ENCODE results near the gene MAN2B2. TPM values are rescaled to one million over a fixed set of nuclear protein-coding genes. Genes with fewer than 3 reads are reported as not detected.
"Not testable (repeated sequence)": the region's sequence is repeated elsewhere in the genome, so short reads cannot be mapped to it uniquely, and the experiment has no call there.

The MAN2B2 gene
- polyA plus RNA-seq, 4 donors = 17.3 to 19.2 (median 18.7) TPM

DNA sequence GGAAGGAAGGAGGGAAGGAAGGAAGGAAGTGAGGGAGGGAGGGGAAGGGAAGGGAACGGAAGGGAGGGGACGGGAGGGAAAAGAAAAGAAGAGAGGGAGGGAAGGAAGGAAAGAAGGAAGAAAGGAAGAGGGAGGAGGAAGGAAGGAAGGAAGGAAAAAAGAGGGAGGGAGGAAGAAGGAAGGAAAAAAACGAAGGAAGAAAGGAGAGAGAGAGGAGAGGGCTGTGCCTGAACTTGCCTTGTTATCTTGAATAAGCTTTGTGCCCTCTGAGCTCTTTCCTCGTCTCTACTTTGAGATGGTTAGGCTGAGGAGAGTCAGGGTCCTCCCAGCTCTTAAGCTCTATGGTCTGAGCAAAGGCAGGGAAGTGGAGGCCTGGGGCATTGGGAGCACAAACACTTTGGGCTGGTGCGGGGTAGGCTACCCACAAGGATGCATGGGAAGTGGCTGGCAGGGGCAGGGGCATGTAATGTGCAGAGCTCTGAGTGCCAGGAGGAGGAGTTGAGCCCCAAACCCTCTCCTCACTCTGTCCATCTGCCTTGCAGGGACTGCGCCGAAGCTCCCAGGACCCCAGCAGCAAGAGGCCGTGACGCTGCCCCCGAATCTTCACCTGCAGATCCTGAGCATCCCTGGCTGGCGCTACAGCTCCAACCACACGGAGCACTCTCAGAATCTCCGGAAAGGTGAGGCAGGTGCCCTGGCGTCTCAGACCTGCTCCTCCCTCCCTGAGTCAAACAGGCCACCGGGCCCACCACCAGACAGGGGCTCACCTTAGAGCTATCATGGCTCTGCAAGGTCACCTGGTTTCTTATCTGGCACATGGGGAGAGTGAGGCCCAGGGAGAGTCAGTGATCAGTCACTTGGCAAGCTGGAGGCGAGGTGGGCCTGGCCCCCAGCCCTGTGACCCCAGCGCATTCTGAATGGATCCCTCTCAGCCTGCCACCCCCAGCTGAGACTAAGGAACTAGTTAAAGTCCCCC is 39.0 kb downstream of the MAN2B2 start:
- no peak for DNase-seq (ENCODE audit: low read depth in 4 of 4, low spot score in 3 of 4)

- no peak for DNase-seq (ENCODE audit: low read depth in 4 of 4, low spot score in 3 of 4)
Measured at GRCh38 chr4:6614701-6615230, 39.8 kb downstream of the MAN2B2 start.

- no peak for DNase-seq (ENCODE audit: low read depth in 4 of 4, low spot score in 3 of 4)
Measured at GRCh38 chr4:6616087-6616995, 41.4 kb downstream of the MAN2B2 start.

DNA sequence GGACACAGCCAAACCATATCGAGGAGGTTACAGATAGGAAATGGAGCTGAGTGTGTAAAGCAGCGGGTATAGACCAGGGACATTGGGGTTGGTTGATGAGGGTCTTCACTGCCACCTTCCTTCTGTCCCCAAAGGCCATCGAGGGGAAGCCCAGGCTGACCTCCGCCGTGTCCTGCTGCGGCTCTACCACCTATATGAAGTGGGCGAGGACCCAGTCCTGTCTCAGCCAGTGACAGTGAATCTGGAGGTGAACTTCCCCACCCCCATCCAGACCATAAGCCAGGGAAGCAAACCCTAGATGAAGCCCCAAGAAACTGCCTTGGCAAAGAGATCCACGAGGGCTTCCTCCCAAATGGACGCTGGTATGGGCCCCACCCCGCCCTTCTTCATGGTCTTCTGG is 42.3 kb downstream of the MAN2B2 start:
- DNase-seq (ENCODE audit: low read depth in 4 of 4, low spot score in 3 of 4) = no peak

DNA sequence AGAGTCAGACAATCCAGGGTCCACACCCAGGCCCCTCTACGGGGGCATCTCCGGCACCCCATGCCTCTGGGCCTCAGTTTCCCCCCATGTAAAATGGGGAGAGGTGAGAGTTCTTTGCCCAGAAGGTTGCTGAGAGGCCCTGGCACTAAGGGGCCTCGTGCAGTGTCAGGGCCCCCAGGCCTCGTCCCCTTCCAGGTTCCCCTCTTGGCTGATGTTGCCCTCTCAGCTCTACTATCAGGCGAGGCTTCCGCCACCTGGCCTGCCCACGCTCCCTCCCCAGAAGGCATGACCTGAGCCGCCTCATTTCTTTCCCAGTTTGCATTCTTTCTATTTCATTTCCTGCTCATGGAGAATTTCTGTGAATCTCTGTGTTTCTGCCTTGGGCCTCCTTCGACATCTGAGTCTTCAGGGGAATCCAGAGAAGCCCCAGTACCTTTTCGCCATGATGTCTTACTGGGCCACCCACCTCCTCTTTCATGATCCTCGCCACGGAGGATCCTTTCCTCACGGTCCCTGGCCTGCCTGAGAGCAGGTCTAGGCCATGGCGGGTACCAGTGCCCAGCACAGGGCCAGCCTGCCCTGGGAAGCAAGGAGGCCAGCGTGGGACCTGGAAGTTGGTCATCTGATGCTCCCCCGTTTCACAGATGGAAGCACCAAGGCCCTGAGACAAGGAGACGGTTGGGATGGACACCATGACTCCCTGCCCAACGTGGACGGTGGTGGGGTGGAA is 43.6 kb downstream of the MAN2B2 start:
- no peak for DNase-seq (ENCODE audit: low read depth in 4 of 4, low spot score in 3 of 4)

DNA sequence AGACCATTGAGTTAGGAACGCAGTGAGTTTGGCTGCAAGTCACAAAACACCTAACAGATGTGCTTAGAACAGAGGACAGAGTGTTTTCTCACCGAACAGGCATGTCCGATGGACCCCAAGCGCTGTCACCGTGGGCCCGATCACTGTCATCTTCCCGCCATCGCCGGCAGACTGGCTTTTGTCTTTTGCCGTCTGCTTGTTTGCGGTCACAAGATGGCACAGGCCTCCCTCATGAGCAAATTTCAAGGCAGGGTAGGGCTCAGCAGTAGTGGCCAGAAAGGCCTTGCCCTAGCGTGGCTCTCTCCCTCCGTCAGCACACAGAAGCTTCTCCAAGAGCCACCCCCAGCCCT is 44.1 kb downstream of the MAN2B2 start:
- DNase-seq (ENCODE audit: low read depth in 4 of 4, low spot score in 3 of 4) = no peak

GRCh38 chr4:6619466-6620255 is 44.7 kb downstream of the MAN2B2 start:
- no peak for DNase-seq (ENCODE audit: low read depth in 4 of 4, low spot score in 3 of 4)

DNA sequence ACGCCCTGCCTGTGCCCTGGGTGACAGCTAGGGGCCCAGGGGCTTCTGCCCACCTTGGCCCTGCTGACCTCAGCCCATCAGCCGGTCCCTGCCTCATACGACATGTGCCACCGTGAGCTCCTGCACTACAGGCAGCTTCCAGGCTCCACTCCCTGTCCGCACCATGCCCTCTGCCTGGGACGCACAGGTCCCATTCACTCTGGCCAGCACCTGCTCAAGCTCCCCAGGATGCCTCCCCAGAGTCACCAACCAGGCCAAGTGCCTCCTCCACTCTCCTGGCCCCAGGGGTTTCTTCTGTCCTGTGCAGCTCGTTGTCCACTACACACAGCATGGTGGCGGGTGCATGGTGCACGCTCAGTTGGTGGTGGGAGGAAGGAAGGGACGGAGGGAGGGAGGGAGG is 45.3 kb downstream of the MAN2B2 start:
- no peak for DNase-seq (ENCODE audit: low read depth in 4 of 4, low spot score in 3 of 4)

- no peak for DNase-seq (ENCODE audit: low read depth in 4 of 4, low spot score in 3 of 4)
Measured at GRCh38 chr4:6620891-6621555, 46.0 kb downstream of the MAN2B2 start.

DNA sequence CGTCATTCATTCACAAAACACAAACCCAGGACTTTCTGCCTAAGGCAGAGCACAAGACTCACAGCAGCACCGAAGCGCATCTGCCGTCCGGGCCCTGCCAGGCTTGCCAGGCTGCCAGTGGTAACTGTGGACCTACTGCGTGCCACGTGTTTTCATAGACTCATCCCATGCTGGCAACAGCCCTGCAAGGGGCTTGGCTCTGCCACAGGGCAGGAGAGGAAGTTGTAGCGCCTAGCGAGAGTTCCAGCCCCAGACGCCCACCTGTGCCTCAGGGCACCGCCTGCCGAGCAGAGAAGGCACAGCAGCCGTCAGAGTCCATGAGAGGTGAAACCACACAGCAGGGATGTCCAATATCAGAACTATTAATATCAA is 46.6 kb downstream of the MAN2B2 start:
- DNase-seq (ENCODE audit: low read depth in 4 of 4, low spot score in 3 of 4) = no peak

DNA sequence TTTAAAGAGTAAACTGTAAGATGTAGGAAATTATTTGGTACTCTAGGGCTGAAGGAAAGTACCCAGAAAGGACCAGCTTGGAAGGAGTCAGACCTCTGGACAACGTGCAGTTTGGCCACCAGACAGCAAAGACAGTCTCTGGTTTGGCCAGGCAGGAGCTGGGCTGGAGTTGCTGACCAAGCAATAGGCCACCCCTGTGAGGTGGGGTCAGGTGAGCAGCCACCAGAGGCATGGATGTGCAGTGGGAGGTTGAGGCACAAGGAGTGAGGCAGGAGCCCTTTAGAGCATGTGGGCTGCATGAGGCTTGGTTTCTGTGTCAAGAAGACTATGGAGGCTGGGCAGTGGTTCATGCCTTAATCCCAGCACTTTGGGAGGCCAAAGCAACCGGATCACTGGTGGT is 47.8 kb downstream of the MAN2B2 start:
- no peak for DNase-seq (ENCODE audit: low read depth in 4 of 4, low spot score in 3 of 4)

DNA sequence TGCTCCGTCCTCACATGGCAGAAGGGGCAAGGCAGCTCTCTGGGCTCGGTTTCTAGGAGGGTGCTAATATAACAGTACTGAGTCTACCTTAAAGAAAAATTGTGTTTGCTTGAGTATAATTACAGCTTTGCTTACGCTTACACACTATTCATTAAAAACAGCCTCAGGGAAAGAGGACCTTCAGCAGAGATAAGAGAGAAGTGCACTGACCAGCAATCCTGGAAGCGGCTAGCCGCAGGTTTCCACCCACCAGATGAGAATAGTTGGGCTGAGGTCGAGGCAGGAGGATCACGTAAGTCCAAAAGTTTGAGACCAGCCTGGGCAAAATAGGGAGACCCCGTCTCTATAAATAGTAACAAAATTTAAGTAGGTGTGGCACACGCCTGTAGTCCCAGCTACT is 50.3 kb downstream of the MAN2B2 start:
- DNase-seq (ENCODE audit: low read depth in 4 of 4, low spot score in 3 of 4) = no peak

- no peak for DNase-seq (ENCODE audit: low read depth in 4 of 4, low spot score in 3 of 4)
Measured at GRCh38 chr4:6626066-6626465, 51.1 kb downstream of the MAN2B2 start.

DNA sequence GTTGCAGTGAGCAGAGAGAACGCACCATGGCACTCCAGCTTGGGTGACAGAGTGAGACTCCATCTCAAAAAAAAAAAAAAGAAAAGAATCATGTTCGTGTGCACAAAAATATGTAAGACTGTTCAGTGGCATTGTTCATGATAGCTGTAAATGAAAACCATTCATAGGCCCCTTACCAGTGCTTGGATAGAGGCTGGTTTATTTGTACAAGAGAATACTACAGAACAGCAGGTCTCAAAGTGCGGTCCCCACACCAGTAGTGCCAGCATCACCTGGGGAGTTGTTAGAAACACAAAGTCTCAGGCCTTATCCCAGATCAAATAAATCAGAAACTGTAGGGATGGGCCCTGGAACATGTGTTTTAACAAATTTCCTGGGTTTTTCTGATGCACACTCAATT is 52.8 kb downstream of the MAN2B2 start:
- DNase-seq (ENCODE audit: low read depth in 4 of 4, low spot score in 3 of 4) = no peak

DNA sequence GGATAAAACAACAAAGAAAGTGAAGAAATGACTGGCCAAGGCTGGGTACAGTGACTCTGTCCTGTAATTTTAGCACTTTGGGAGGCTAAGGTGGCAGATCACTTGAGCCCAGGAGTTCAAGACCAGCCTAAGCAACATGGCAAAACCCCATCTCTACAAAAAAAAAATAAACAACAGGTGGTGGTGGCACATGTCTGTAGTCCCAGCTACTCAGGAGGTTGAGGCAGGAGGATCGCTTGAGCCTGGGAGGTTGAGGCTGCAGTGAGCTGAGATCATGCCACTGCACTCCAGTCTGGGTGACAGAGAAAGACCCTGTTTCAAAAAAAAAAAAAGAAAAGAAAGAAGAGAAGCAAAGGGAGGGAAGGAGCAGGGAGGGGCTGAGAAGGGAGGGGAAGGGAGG is 53.5 kb downstream of the MAN2B2 start:
- not testable (repeated sequence) for DNase-seq (ENCODE audit: low read depth in 4 of 4, low spot score in 3 of 4)

- DNase-seq (ENCODE audit: low read depth in 4 of 4, low spot score in 3 of 4) = no peak
Measured at GRCh38 chr4:6632125-6632524, 57.1 kb downstream of the MAN2B2 start.

DNA sequence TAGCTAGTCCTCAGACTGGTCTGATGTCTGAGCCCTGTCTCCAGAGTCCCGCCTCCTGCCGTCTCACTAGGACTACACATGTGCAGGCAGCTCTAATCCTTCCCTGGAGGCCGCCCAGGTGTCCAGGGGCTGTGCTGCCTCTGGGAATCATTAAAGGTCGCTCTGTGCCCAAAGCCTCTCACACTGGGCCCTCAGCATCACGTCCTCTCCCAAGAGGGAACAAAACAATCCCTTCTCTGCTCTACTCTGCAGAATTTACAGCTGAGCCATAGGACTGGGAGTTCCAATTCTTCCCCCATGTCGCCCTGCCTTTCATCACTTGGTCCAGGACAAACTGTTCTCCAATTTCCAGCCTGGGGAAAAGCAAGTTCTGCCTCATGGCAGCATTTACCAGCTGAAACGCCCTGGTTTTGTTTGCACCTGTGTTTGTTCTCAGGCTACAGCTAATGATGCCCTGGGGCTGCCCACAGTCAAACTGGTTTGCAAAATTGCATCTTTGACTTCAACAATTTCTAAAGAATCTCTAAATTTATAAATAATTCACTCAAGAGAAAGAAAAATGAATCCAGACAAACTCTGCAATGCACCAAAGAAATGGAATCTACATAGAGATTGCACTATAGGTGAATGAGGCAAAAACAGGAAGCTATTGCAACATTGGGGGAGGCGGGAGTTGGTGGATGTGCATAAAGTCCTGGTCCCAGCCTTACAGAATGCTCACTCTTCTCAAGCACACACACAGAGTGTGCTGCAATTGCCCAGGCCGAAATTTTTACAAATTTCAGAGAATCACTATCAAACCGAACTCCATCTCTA is 58.3 kb downstream of the MAN2B2 start:
- DNase-seq (ENCODE audit: low read depth in 4 of 4, low spot score in 3 of 4) = no peak

DNA sequence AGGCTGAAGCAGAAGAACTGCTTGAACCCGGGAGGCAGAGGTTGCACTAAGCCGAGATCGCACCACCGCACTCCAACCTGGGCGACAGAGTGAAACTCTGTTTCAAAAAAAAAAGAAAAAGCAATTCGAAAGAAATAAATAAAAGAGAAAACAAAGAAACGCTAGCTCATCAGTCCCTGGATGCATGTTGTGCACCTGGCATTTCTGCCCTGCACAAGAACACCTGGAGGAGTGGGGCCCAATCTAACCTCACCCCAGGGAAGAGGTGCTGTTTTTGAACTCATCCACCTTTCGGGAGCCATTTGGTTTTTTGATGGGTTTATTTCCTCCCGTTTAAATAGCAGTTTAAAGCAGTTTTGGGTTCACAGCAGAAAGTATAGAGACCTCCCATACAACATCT is 59.8 kb downstream of the MAN2B2 start:
- DNase-seq (ENCODE audit: low read depth in 4 of 4, low spot score in 3 of 4) = no peak
